Stomach (tissue), 9 donors: ENCODE data around the gene MCM8. TPM values are rescaled to one million over a fixed set of nuclear protein-coding genes. Genes with fewer than 3 reads are reported as not detected.
A peak's percentile ranks its signal among the peaks of the same experiment; 100 is the strongest.
"Not testable (repeated sequence)": the region's sequence is repeated elsewhere in the genome, so short reads cannot be mapped to it uniquely, and the experiment has no call there.

Experiments used
- DNase-seq, 2 donors: peaks; one replicate each; pipeline versions ENCODE4 v3.0.0 to v3.0.0-alpha.2; 2013 to 2019
- H3K27ac ChIP-seq, 5 donors: fragments of 200-600 bp in 4 of 5; sonication (generic) in 4 of 5; one replicate each; pipeline ENCODE4 v1.5.1; 2013 to 2019; ENCODE audit warnings: mild to moderate bottlenecking in 1 of 5, moderate library complexity in 1 of 5
- H3K27me3 ChIP-seq, 3 donors: fragments of 200-600 bp; sonication (generic); one replicate each; pipeline ENCODE4 v1.5.1; 2017 to 2019; ENCODE audit warnings: mixed run types in 1 of 3
- H3K36me3 ChIP-seq, 4 donors: fragments of 200-600 bp; sonication (generic); 1 replicate in 3 of 4; 2 replicates in 1 of 4; pipeline ENCODE4 v1.5.1; 2016 to 2019
- H3K4me1 ChIP-seq, 4 donors: fragments of 200-600 bp; sonication (generic); one replicate each; pipeline ENCODE4 v1.5.1; 2016 to 2019
- H3K4me3 ChIP-seq, 4 donors: fragments of 200-600 bp; sonication (generic) in 3 of 4; one replicate each; pipeline ENCODE4 v1.5.1; 2016 to 2019; ENCODE audit warnings: mild to moderate bottlenecking in 1 of 4
- H3K9me3 ChIP-seq, 4 donors: fragments of 200-600 bp; sonication (generic); one replicate each; pipeline ENCODE4 v1.5.1; 2016 to 2019
- CTCF ChIP-seq, 7 experiments: fragments of 450-650 bp in 4 of 7; fragments of 200-600 bp in 3 of 7; sonication (generic) in 3 of 7; IDR thresholded peaks; one replicate each; pipeline ENCODE4 v1.5.1; 2016 to 2019; ENCODE audit warnings: antibody characterized with exemption in 7 of 7, control low read depth in 2 of 7, mild to moderate bottlenecking in 1 of 7
- EP300 ChIP-seq: sonication (generic); formaldehyde crosslinking; IDR thresholded peaks from one replicate; pipeline ENCODE4 v1.6.1; 2017; ENCODE audit warnings: antibody characterized with exemption
- POLR2A ChIP-seq, 4 donors: fragments of 450-650 bp; IDR thresholded peaks; one replicate each; pipeline ENCODE4 v1.6.1; 2016; ENCODE audit warnings: antibody characterized with exemption in 4 of 4, control low read depth in 2 of 4, mild to moderate bottlenecking in 1 of 4, moderate library complexity in 1 of 4
- POLR2AphosphoS5 ChIP-seq, 3 donors: sonication (generic); formaldehyde crosslinking; IDR thresholded peaks; one replicate each; pipeline ENCODE4 v1.6.1; 2016; ENCODE audit warnings: antibody characterized with exemption in 3 of 3
- WGBS, 5 donors: extraction: QIAGEN DNeasy Blood & Tissue Kit in 3 of 5; methylation state at CpG; one replicate each; pipeline versions ENCODE4 v1.1.5 to v1.1.7; 2013 to 2018; 5-methylcytosine and 5-hydroxymethylcytosine counted together
- intact Hi-C: fragments of 100-400 bp; cut with DNase I; formaldehyde crosslinking; loops from one replicate; pipeline ENCODE4 v1.15.1; 2023; ENCODE audit warnings: low total_unique reads
- polyA plus RNA-seq, 3 donors: library from polyadenylated mRNA; stranded (reverse); fragments of 200-250 nt; gene quantifications; one replicate each; pipeline ENCODE4 v1.2.3, GENCODE V29; 2013
- total RNA-seq, 5 donors: library from RNA; depleted of rRNA; stranded (reverse); fragments of >200 nt; gene quantifications; one replicate each; pipeline versions ENCODE4 v1.1.0 to v1.2.3, GENCODE V29; 2014 to 2016
- donor health status: healthy with polysubstance abuse.
- donor health status: Bipolar disorder and iron deficiency.
- donor health status: healthy.

MCM8 gene
- total and polyA plus RNA-seq, 8 donors: 2.1 to 39.3 (median 3.6) TPM

GRCh38 chr20:6026051-6026450 is 75.6 kb downstream of the MCM8 start:
- intact Hi-C loops: no loop called here
- TF ChIP-seq EP300: no peak
- no peak for TF ChIP-seq POLR2AphosphoS5 (IDR thresholded peaks at IDR 0.05)
- no peak for TF ChIP-seq CTCF (IDR thresholded peaks at IDR 0.05)
- no peak for TF ChIP-seq POLR2A (IDR thresholded peaks at IDR 0.05)
- H3K27me3 ChIP-seq: no peaks in the 10 kb centered on the region
- DNase-seq: no peak
- H3K27ac ChIP-seq: no peak overlapping the region
- 60 to 79% (median 76%) methylated on average over 3 of the region's 3 CpGs for WGBS, 5 donors
- H3K36me3 ChIP-seq: peaks cover 11 to 53% (median 47%) of the 10 kb centered on the region in 4 donors
- H3K4me1 ChIP-seq: peaks cover 4 to 26% (median 18%) of the 10 kb centered on the region in 4 donors
- H3K4me3 ChIP-seq: no peak overlapping the region
- H3K9me3 ChIP-seq: peaks cover 0 to 5% (median 0%) of the 10 kb centered on the region in 4 donors

- H3K27me3 ChIP-seq: no peaks in the 10 kb centered on the region
- H3K27ac ChIP-seq: peak overlapping the region in 1 of 5 donors; percentile 16
- no peak for TF ChIP-seq POLR2AphosphoS5 (IDR thresholded peaks at IDR 0.05)
- H3K36me3 ChIP-seq: peaks cover 11 to 50% (median 43%) of the 10 kb centered on the region in 4 donors
- no peak overlapping the region for H3K4me3 ChIP-seq
- intact Hi-C loops: no loop called here
- peaks cover 0 to 5% (median 0%) of the 10 kb centered on the region in 4 donors for H3K9me3 ChIP-seq
- H3K4me1 ChIP-seq: peaks cover 10 to 51% (median 30%) of the 10 kb centered on the region in 4 donors
- no peak for DNase-seq
Measured at GRCh38 chr20:6028818-6029217, 78.4 kb downstream of the MCM8 start.

GRCh38 chr20:6029538-6029937 is 79.1 kb downstream of the MCM8 start:
- H3K36me3 ChIP-seq: peaks cover 7 to 49% (median 43%) of the 10 kb centered on the region in 4 donors
- H3K27ac ChIP-seq: no peak overlapping the region
- no peak for DNase-seq
- intact Hi-C loops: no loop called here
- peaks cover 0 to 5% (median 0%) of the 10 kb centered on the region in 4 donors for H3K9me3 ChIP-seq
- no peaks in the 10 kb centered on the region for H3K27me3 ChIP-seq
- TF ChIP-seq POLR2AphosphoS5 (IDR thresholded peaks at IDR 0.05) (peak in 1 of 3 donors; percentile 15), EP300 (no peak)
- no peak overlapping the region for H3K4me3 ChIP-seq
- peaks cover 18 to 58% (median 36%) of the 10 kb centered on the region in 4 donors for H3K4me1 ChIP-seq
- 52 to 71% (median 63%) methylated on average over 6 of the region's 6 CpGs for WGBS, 5 donors

- Histone ChIP-seq H3K36me3 (peaks cover 11 to 49% (median 44%) of the 10 kb centered on the region in 4 donors), H3K27ac (no peak overlapping the region), H3K27me3 (no peaks in the 10 kb centered on the region), H3K9me3 (no peaks in the 10 kb centered on the region), H3K4me1 (peaks cover 20 to 67% (median 40%) of the 10 kb centered on the region in 4 donors), H3K4me3 (no peak overlapping the region)
- TF ChIP-seq EP300: no peak
- TF ChIP-seq POLR2A (IDR thresholded peaks at IDR 0.05): no peak
- TF ChIP-seq POLR2AphosphoS5 (IDR thresholded peaks at IDR 0.05): no peak
- no peak for TF ChIP-seq CTCF (IDR thresholded peaks at IDR 0.05)
- WGBS, 5 donors: 59 to 77% (median 73%) methylated on average over 6 of the region's 6 CpGs
- intact Hi-C loops: no loop called here
- DNase-seq: no peak
Measured at GRCh38 chr20:6030453-6031080, 80.1 kb downstream of the MCM8 start.

GRCh38 chr20:6032907-6033306 is 82.5 kb downstream of the MCM8 start:
- H3K9me3 ChIP-seq, H3K4me3 ChIP-seq, H3K27me3 ChIP-seq, H3K27ac ChIP-seq, DNase-seq, intact Hi-C loops: not testable (repeated sequence)
- WGBS, 5 donors: 93 to 98% (median 95%) methylated on average over 8 of the region's 8 CpGs
- Histone ChIP-seq H3K36me3 (peaks cover 26 to 60% (median 51%) of the 10 kb centered on the region in 4 donors), H3K4me1 (peaks cover 20 to 67% (median 40%) of the 10 kb centered on the region in 4 donors)
